Erythroblast (primary cell): ENCODE measurements around the gene OPTN.

ENCODE experiments used
- GATA1 ChIP-seq: IDR thresholded peaks from 2 replicates; pipeline ENCODE4 v1.6.1; 2011; ENCODE audit warnings: low read depth, mild to moderate bottlenecking, control low read depth, low read length, moderate library complexity
- POLR2A ChIP-seq: IDR thresholded peaks from 2 replicates; pipeline ENCODE4 v1.6.1; 2011; ENCODE audit warnings: mild to moderate bottlenecking, low read length

- no peak for TF ChIP-seq POLR2A
- no peak for TF ChIP-seq GATA1
These were observed 11.9 kb upstream of the OPTN start for GRCh38 chr10:13087986-13088618.
